Nephron (organoid): Measurements from ENCODE around the gene SIRPG.

Experiments used
- H3K27ac Mint-ChIP-seq, 3 experiments: 2 replicates each; pipeline ENCODE4 v1.8.0; 2020; ENCODE audit warnings: mixed read lengths in 3 of 3, mild to moderate bottlenecking in 2 of 3, moderate library complexity in 1 of 3
- H3K27me3 Mint-ChIP-seq: 2 replicates; pipeline ENCODE4 v1.8.0; 2021; ENCODE audit warnings: low read depth, mild to moderate bottlenecking, moderate library complexity, mixed read lengths
- H3K36me3 Mint-ChIP-seq: 2 replicates; pipeline ENCODE4 v1.8.0; 2020; ENCODE audit warnings: low read depth, mixed read lengths
- H3K4me1 Mint-ChIP-seq: 2 replicates; pipeline ENCODE4 v1.8.0; 2020; ENCODE audit warnings: mixed read lengths
- H3K4me3 Mint-ChIP-seq, 3 experiments: 2 replicates each; pipeline ENCODE4 v1.8.0; 2020; ENCODE audit warnings: mild to moderate bottlenecking in 3 of 3, mixed read lengths in 3 of 3, moderate library complexity in 2 of 3
- H3K9me3 Mint-ChIP-seq: 2 replicates; pipeline ENCODE4 v1.8.0; 2020; ENCODE audit warnings: mixed read lengths
- CTCF ChIP-seq, 3 experiments: fragments of 200-600 bp; sonication (generic); IDR thresholded peaks; one replicate each; pipeline ENCODE4 v1.5.0; 2021; ENCODE audit warnings: antibody characterized with exemption in 3 of 3; ENCODE audit not compliant: unreplicated experiment in 3 of 3

The SIRPG gene

GRCh38 chr20:1697592-1697991 lies 40.0 kb upstream of the SIRPG start:
- peaks cover 15% of the 10 kb centered on the region for H3K27me3 Mint-ChIP-seq
- no peaks in the 10 kb centered on the region for H3K4me1 Mint-ChIP-seq
- H3K4me3 Mint-ChIP-seq = no peak overlapping the region
- H3K36me3 Mint-ChIP-seq = no peaks in the 10 kb centered on the region
- no peak overlapping the region for H3K27ac Mint-ChIP-seq
- no peaks in the 10 kb centered on the region for H3K9me3 Mint-ChIP-seq
- no peak for TF ChIP-seq CTCF (IDR thresholded peaks at IDR 0.05; ENCODE audit: unreplicated experiment in 3 of 3)

- Mint-ChIP-seq H3K27ac (no peak overlapping the region), H3K27me3 (peaks cover 14% of the 10 kb centered on the region), H3K9me3 (no peaks in the 10 kb centered on the region), H3K4me1 (no peaks in the 10 kb centered on the region), H3K36me3 (no peaks in the 10 kb centered on the region), H3K4me3 (no peak overlapping the region)
- no peak for TF ChIP-seq CTCF (IDR thresholded peaks at IDR 0.05; ENCODE audit: unreplicated experiment in 3 of 3)
Measured at GRCh38 chr20:1696521-1697209, 39.1 kb upstream of the SIRPG start.

- no peaks in the 10 kb centered on the region for H3K36me3 Mint-ChIP-seq
- H3K27me3 Mint-ChIP-seq = peaks cover 14% of the 10 kb centered on the region
- no peak for TF ChIP-seq CTCF (IDR thresholded peaks at IDR 0.05; ENCODE audit: unreplicated experiment in 3 of 3)
- H3K4me3 Mint-ChIP-seq = no peak overlapping the region
- no peak overlapping the region for H3K27ac Mint-ChIP-seq
- H3K9me3 Mint-ChIP-seq = peaks cover 3% of the 10 kb centered on the region
- H3K4me1 Mint-ChIP-seq = no peaks in the 10 kb centered on the region
Measured at GRCh38 chr20:1694672-1695071, 37.1 kb upstream of the SIRPG start.

DNA sequence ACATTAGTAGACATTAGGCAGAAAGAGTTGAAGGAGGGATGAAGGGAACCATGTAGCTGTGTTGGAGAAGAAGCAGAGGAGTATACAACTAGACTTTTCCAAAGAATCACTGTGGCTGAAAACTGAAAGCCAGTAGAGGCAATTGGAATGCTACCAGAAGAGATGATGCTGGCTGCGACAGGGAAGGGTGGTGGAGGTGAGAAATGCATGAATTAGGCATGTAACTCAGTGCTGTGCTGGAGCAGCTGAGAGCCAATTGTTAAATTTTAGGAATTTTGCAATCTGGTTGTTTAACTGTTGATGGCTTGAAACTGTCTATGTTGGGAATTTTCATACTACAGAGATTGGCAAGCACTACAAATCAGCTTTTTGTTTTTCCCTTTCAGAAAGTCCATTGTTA lies 35.8 kb upstream of the SIRPG start:
- Mint-ChIP-seq H3K4me1 (no peaks in the 10 kb centered on the region), H3K36me3 (no peaks in the 10 kb centered on the region), H3K9me3 (peaks cover 3% of the 10 kb centered on the region), H3K27me3 (peaks cover 14% of the 10 kb centered on the region), H3K27ac (no peak overlapping the region), H3K4me3 (no peak overlapping the region)
- no peak for TF ChIP-seq CTCF (IDR thresholded peaks at IDR 0.05; ENCODE audit: unreplicated experiment in 3 of 3)

DNA sequence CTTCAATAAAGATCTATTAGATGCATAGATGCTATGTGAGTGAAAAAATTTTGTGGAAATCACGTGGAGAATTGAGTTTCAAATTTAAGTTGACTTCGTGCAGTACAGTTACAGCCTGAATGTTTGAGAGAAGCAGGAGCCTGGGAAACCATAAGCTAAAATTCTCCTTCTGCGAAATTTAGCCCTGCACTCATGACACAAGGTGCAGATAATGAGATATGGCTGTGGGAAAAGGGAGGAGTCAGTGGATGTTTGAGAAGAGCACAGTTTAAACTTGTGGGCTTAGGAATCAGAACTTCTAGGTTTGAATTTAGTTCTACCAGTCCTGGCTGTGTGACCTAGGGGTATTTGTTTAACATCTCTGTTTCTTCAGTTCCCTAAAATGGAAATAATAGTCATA lies 32.1 kb upstream of the SIRPG start:
- Mint-ChIP-seq H3K4me3 (no peak overlapping the region), H3K4me1 (no peaks in the 10 kb centered on the region), H3K9me3 (peaks cover 3% of the 10 kb centered on the region), H3K27ac (no peak overlapping the region), H3K36me3 (no peaks in the 10 kb centered on the region), H3K27me3 (peaks cover 17% of the 10 kb centered on the region)
- TF ChIP-seq CTCF (IDR thresholded peaks at IDR 0.05; ENCODE audit: unreplicated experiment in 3 of 3) = no peak

DNA sequence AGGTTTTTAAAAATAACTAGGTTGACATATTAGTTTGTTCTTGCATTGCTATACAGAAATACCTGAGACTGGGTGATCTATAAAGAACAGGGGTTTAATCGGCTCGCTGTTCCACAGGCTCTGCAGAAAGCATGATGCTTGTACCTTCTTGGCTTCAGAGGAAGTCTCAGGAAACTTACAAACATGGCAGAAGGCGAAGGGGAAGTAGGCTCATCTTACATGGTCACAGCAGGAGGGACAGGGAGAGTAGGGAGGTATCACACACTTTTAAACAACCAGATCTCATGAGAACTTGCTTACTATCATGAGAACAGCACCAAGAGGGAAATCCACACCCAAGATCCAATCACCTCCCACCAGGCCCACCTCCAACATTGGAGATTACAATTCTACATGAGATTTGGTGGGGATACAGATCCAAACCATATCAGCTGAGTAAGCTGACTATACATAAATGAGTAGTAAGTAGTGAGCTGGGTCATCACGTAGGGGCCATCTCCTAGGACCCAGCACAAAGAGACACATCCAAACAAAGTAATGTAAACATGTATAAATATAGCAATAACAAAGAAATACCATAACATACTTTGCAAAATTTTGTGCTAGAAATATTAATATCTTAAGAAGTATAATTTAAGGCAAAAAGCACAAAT lies 31.4 kb upstream of the SIRPG start:
- H3K27me3 Mint-ChIP-seq = peaks cover 17% of the 10 kb centered on the region
- TF ChIP-seq CTCF (IDR thresholded peaks at IDR 0.05; ENCODE audit: unreplicated experiment in 3 of 3) = no peak
- no peak overlapping the region for H3K27ac Mint-ChIP-seq
- H3K9me3 Mint-ChIP-seq = peaks cover 3% of the 10 kb centered on the region
- H3K4me3 Mint-ChIP-seq = no peak overlapping the region
- no peaks in the 10 kb centered on the region for H3K4me1 Mint-ChIP-seq
- H3K36me3 Mint-ChIP-seq = no peaks in the 10 kb centered on the region
